PC-3 (cell line): ENCODE data around the gene GIMAP1. TPM values are rescaled to one million over a fixed set of nuclear protein-coding genes. Genes with fewer than 3 reads are reported as not detected.

ENCODE experiments used
- ATAC-seq: fragments of 200-7000 bp; cut with Tn5 transposase; 2 replicates; pipeline ENCODE4 v1.9.1; 2020; ENCODE audit warnings: mild to moderate bottlenecking, moderate library complexity
- BruUV-seq: library from RNA; stranded (reverse); fragments of 400-500 nt; replicated peaks from 2 replicates; lab custom pipeline; 2021; lab: Mats Ljungman, UMichigan
- CTCF ChIA-PET: fragments of 300-600 bp; sonication (Branson Sonifier 250); formaldehyde crosslinking; loops from one replicate; lab custom pipeline; 2022; ENCODE audit warnings: antibody characterized with exemption; lab: Charles Lee
- POLR2A ChIA-PET: fragments of 300-600 bp; sonication (Branson Sonifier 250); formaldehyde crosslinking; loops from one replicate; lab custom pipeline; 2022; ENCODE audit warnings: antibody characterized with exemption; ENCODE audit not compliant: unreplicated experiment; lab: Charles Lee
- DNase-seq: peaks from one replicate; pipeline ENCODE4 v3.0.0-alpha.2; 2015
- H2AFZ ChIP-seq: fragments of 300-600 bp; sonication (generic); 2 replicates; pipeline ENCODE4 v1.6.0; 2016; ENCODE audit warnings: antibody characterized with exemption, low read length
- H3F3A ChIP-seq: fragments of 300-600 bp; sonication (generic); one replicate; pipeline ENCODE4 v1.6.0; 2017; ENCODE audit warnings: antibody characterized with exemption, low read length, control low read depth, mild to moderate bottlenecking; ENCODE audit not compliant: unreplicated experiment
- H3K27ac ChIP-seq: fragments of 300-600 bp; sonication (generic); 2 replicates; pipeline ENCODE4 v1.5.1; 2016; ENCODE audit warnings: mild to moderate bottlenecking, low read length
- H3K27me3 ChIP-seq: fragments of 300-600 bp; sonication (generic); 2 replicates; pipeline ENCODE4 v1.6.1; 2016; ENCODE audit warnings: low read length, mixed read lengths
- H3K36me3 ChIP-seq: fragments of 300-600 bp; sonication (generic); 2 replicates; pipeline ENCODE4 v1.6.1; 2016; ENCODE audit warnings: low read depth, mixed run types, low read length, mixed read lengths
- H3K4me1 ChIP-seq: fragments of 300-600 bp; sonication (generic); 2 replicates; pipeline ENCODE4 v1.5.1; 2016; ENCODE audit warnings: low read length; ENCODE audit not compliant: insufficient read depth
- H3K4me2 ChIP-seq: fragments of 300-600 bp; sonication (generic); 2 replicates; pipeline ENCODE4 v1.6.0; 2016; ENCODE audit warnings: low read length
- H3K4me3 ChIP-seq: fragments of 300-600 bp; sonication (generic); 2 replicates; pipeline ENCODE4 v1.5.1; 2016; ENCODE audit warnings: mild to moderate bottlenecking, low read length, mixed read lengths
- H3K79me2 ChIP-seq: fragments of 300-600 bp; sonication (generic); 2 replicates; pipeline ENCODE4 v1.6.1; 2017; ENCODE audit warnings: low read length, mixed read lengths
- H3K9ac ChIP-seq: fragments of 300-600 bp; sonication (generic); 2 replicates; pipeline ENCODE4 v1.6.0; 2016; ENCODE audit warnings: mild to moderate bottlenecking, low read length
- H3K9me2 ChIP-seq: fragments of 300-600 bp; sonication (generic); replicated peaks from 2 replicates; pipeline ENCODE4 v1.6.1; 2016; ENCODE audit warnings: mixed run types, low read length, mixed read lengths
- H3K9me3 ChIP-seq: fragments of 300-600 bp; sonication (generic); 2 replicates; pipeline ENCODE4 v1.6.1; 2016; ENCODE audit warnings: low read length, mixed read lengths
- H4K20me1 ChIP-seq: fragments of 300-600 bp; sonication (generic); 2 replicates; pipeline ENCODE4 v1.6.1; 2016; ENCODE audit warnings: low read length, mixed read lengths
- CTCF ChIP-seq: fragments of 300-600 bp; sonication (generic); conservative IDR thresholded peaks from 2 replicates; pipeline ENCODE4 v1.5.1; 2017; ENCODE audit warnings: antibody characterized with exemption, low read depth, mild to moderate bottlenecking, low read length
- EZH2 ChIP-seq: fragments of 300-600 bp; sonication (generic); IDR thresholded peaks from one replicate; pipeline ENCODE4 v1.6.1; 2017; ENCODE audit warnings: antibody characterized with exemption, mild to moderate bottlenecking, low read length; ENCODE audit not compliant: unreplicated experiment
- EZH2phosphoT487 ChIP-seq: fragments of 300-600 bp; sonication (generic); IDR thresholded peaks from 2 replicates; pipeline ENCODE4 v1.6.1; 2018; ENCODE audit warnings: mild to moderate bottlenecking, antibody characterized with exemption, low read length, borderline replicate concordance
- intact Hi-C: fragments of 100-400 bp; cut with micrococcal nuclease; formaldehyde crosslinking; loops from 2 replicates; pipeline ENCODE4 v1.9.0; 2023
- total RNA-seq: library from RNA; depleted of rRNA; stranded (reverse); fragments of >200 nt; gene quantifications from 2 replicates; pipeline ENCODE4 v1.2.3, GENCODE V29; 2014

The GIMAP1 gene
- total RNA-seq, 1 experiment from 2014 or later, result not detected

GRCh38 chr7:150721970-150722373, 5.6 kb downstream of the GIMAP1 start:
- no peak overlapping the region for H2AFZ ChIP-seq
- H3K79me2 ChIP-seq, result no peaks in the 10 kb centered on the region
- no peak for ATAC-seq
- BruUV-seq, result no TSS peak
- no peaks in the 10 kb centered on the region for H3K9me2 ChIP-seq
- no peaks in the 10 kb centered on the region for H3K4me1 ChIP-seq
- H3K9ac ChIP-seq, result no peak overlapping the region
- no peak for DNase-seq
- no peak overlapping the region for H3K27ac ChIP-seq
- TF ChIP-seq EZH2 (no peak), CTCF (no peak), EZH2phosphoT487 (no peak)
- intact Hi-C loops, result no loop called here
- no peak overlapping the region for H3K4me2 ChIP-seq
- no peaks in the 10 kb centered on the region for H3K36me3 ChIP-seq
- CTCF ChIA-PET, result no interaction called here
- no peaks in the 10 kb centered on the region for H3F3A ChIP-seq
- H3K27me3 ChIP-seq, result peaks cover 80% of the 10 kb centered on the region
- POLR2A ChIA-PET, result no interaction called here
- H3K4me3 ChIP-seq, result no peak overlapping the region
- H3K9me3 ChIP-seq, result no peaks in the 10 kb centered on the region
- H4K20me1 ChIP-seq, result no peaks in the 10 kb centered on the region

- Histone ChIP-seq H2AFZ (no peak overlapping the region), H3K79me2 (no peaks in the 10 kb centered on the region), H3K9me3 (no peaks in the 10 kb centered on the region), H3K27ac (no peak overlapping the region), H3K36me3 (no peaks in the 10 kb centered on the region), H3K9ac (no peak overlapping the region), H3F3A (no peaks in the 10 kb centered on the region), H3K4me1 (no peaks in the 10 kb centered on the region), H3K4me3 (no peak overlapping the region), H4K20me1 (no peaks in the 10 kb centered on the region), H3K4me2 (no peak overlapping the region), H3K27me3 (peaks cover 78% of the 10 kb centered on the region), H3K9me2 (no peaks in the 10 kb centered on the region)
- TF ChIP-seq EZH2, result no peak
- TF ChIP-seq EZH2phosphoT487, result no peak
- TF ChIP-seq CTCF, result no peak
- POLR2A ChIA-PET, result no interaction called here
- ATAC-seq (no peak), DNase-seq (no peak)
- BruUV-seq, result no TSS peak
- intact Hi-C loops, result no loop called here
- CTCF ChIA-PET, result no interaction called here
Measured at GRCh38 chr7:150722431-150722931, 6.1 kb downstream of the GIMAP1 start.

- H3K9me2 ChIP-seq, result no peaks in the 10 kb centered on the region
- no peak for DNase-seq
- no peaks in the 10 kb centered on the region for H4K20me1 ChIP-seq
- TF ChIP-seq CTCF, result no peak
- no peak for TF ChIP-seq EZH2phosphoT487
- TF ChIP-seq EZH2, result no peak
- no peaks in the 10 kb centered on the region for H3K36me3 ChIP-seq
- H3K27me3 ChIP-seq, result peaks cover 69% of the 10 kb centered on the region
- POLR2A ChIA-PET, result no interaction called here
- no peaks in the 10 kb centered on the region for H3K9me3 ChIP-seq
- ATAC-seq, result no peak
- H3F3A ChIP-seq, result no peaks in the 10 kb centered on the region
- intact Hi-C loops, result no loop called here
- no peak overlapping the region for H3K4me2 ChIP-seq
- H2AFZ ChIP-seq, result no peak overlapping the region
- H3K4me3 ChIP-seq, result no peak overlapping the region
- H3K4me1 ChIP-seq, result no peaks in the 10 kb centered on the region
- no peak overlapping the region for H3K27ac ChIP-seq
- CTCF ChIA-PET, result no interaction called here
- no TSS peak for BruUV-seq
- H3K9ac ChIP-seq, result no peak overlapping the region
- H3K79me2 ChIP-seq, result no peaks in the 10 kb centered on the region
Measured at GRCh38 chr7:150723467-150723866, 7.1 kb downstream of the GIMAP1 start.
